ENCODE measurements around the gene SRXN1.

The SRXN1 gene

GRCh38 chr20:635028-635892 is 17.7 kb downstream of the SRXN1 start:
- H3K4me3 Mint-ChIP-seq, result no peak overlapping the region
- H3K9me3 Mint-ChIP-seq, result no peaks in the 10 kb centered on the region
- H3K27me3 Mint-ChIP-seq, result peaks cover 2% of the 10 kb centered on the region
- no peaks in the 10 kb centered on the region for H3K36me3 Mint-ChIP-seq
- no peaks in the 10 kb centered on the region for H3K4me1 Mint-ChIP-seq
- H3K27ac Mint-ChIP-seq, result no peak overlapping the region

- H3K27ac Mint-ChIP-seq, result no peak overlapping the region
- H3K4me3 Mint-ChIP-seq, result no peak overlapping the region
These were observed 18.7 kb downstream of the SRXN1 start for GRCh38 chr20:634148-634925.

GRCh38 chr20:631101-631500 is 21.9 kb downstream of the SRXN1 start:
- H3K27ac Mint-ChIP-seq, result no peak overlapping the region
- no peak overlapping the region for H3K4me3 Mint-ChIP-seq
- H3K27me3 Mint-ChIP-seq, result peaks cover 5% of the 10 kb centered on the region
- H3K9me3 Mint-ChIP-seq, result no peaks in the 10 kb centered on the region
- no peaks in the 10 kb centered on the region for H3K4me1 Mint-ChIP-seq
- no peaks in the 10 kb centered on the region for H3K36me3 Mint-ChIP-seq

More at GRCh38 chr20:634148-634925, 18.7 kb downstream of the SRXN1 start:
- Mint-ChIP-seq H3K27me3 (peaks cover 5% of the 10 kb centered on the region), H3K9me3 (no peaks in the 10 kb centered on the region), H3K4me1 (no peaks in the 10 kb centered on the region), H3K36me3 (no peaks in the 10 kb centered on the region)

- Mint-ChIP-seq H3K36me3 (peaks cover 2% of the 10 kb centered on the region), H3K9me3 (peaks cover 8% of the 10 kb centered on the region), H3K27ac (no peak overlapping the region), H3K27me3 (peaks cover 12% of the 10 kb centered on the region), H3K4me1 (no peaks in the 10 kb centered on the region), H3K4me3 (no peak overlapping the region)
These were observed 26.4 kb downstream of the SRXN1 start for GRCh38 chr20:626579-626978.

GRCh38 chr20:625360-625932 is 27.6 kb downstream of the SRXN1 start:
- peaks cover 2% of the 10 kb centered on the region for H3K36me3 Mint-ChIP-seq
- H3K27me3 Mint-ChIP-seq, result peaks cover 15% of the 10 kb centered on the region
- H3K9me3 Mint-ChIP-seq, result peaks cover 8% of the 10 kb centered on the region

GRCh38 chr20:623704-624103 is 29.3 kb downstream of the SRXN1 start:
- peaks cover 16% of the 10 kb centered on the region for H3K27me3 Mint-ChIP-seq
- no peak overlapping the region for H3K27ac Mint-ChIP-seq

More at GRCh38 chr20:625360-625932, 27.6 kb downstream of the SRXN1 start:
- Mint-ChIP-seq H3K27ac (no peak overlapping the region), H3K4me1 (no peaks in the 10 kb centered on the region), H3K4me3 (no peak overlapping the region)

GRCh38 chr20:623021-623420 is 30.0 kb downstream of the SRXN1 start:
- H3K36me3 Mint-ChIP-seq, result peaks cover 3% of the 10 kb centered on the region
- no peak overlapping the region for H3K4me3 Mint-ChIP-seq
- no peak overlapping the region for H3K27ac Mint-ChIP-seq
- H3K27me3 Mint-ChIP-seq, result peaks cover 17% of the 10 kb centered on the region
- H3K4me1 Mint-ChIP-seq, result no peaks in the 10 kb centered on the region
- H3K9me3 Mint-ChIP-seq, result peaks cover 10% of the 10 kb centered on the region

More at GRCh38 chr20:623704-624103, 29.3 kb downstream of the SRXN1 start:
- Mint-ChIP-seq H3K4me1 (no peaks in the 10 kb centered on the region), H3K36me3 (peaks cover 2% of the 10 kb centered on the region), H3K4me3 (no peak overlapping the region), H3K9me3 (peaks cover 8% of the 10 kb centered on the region)

- peaks cover 5% of the 10 kb centered on the region for H3K36me3 Mint-ChIP-seq
- peaks cover 13% of the 10 kb centered on the region for H3K9me3 Mint-ChIP-seq
- H3K27ac Mint-ChIP-seq, result no peak overlapping the region
- H3K4me1 Mint-ChIP-seq, result no peaks in the 10 kb centered on the region
- peaks cover 22% of the 10 kb centered on the region for H3K27me3 Mint-ChIP-seq
- H3K4me3 Mint-ChIP-seq, result no peak overlapping the region
These were observed 30.8 kb downstream of the SRXN1 start for GRCh38 chr20:622161-622560.

- H3K4me1 Mint-ChIP-seq, result no peaks in the 10 kb centered on the region
- H3K36me3 Mint-ChIP-seq, result peaks cover 5% of the 10 kb centered on the region
- H3K27me3 Mint-ChIP-seq, result peaks cover 22% of the 10 kb centered on the region
- H3K9me3 Mint-ChIP-seq, result peaks cover 13% of the 10 kb centered on the region
- H3K27ac Mint-ChIP-seq, result no peak overlapping the region
- H3K4me3 Mint-ChIP-seq, result no peak overlapping the region
These were observed 31.8 kb downstream of the SRXN1 start for GRCh38 chr20:621125-621756.

GRCh38 chr20:620246-620645 is 32.8 kb downstream of the SRXN1 start:
- H3K27ac Mint-ChIP-seq, result no peak overlapping the region
- H3K36me3 Mint-ChIP-seq, result peaks cover 5% of the 10 kb centered on the region
- H3K27me3 Mint-ChIP-seq, result peaks cover 24% of the 10 kb centered on the region
- no peak overlapping the region for H3K4me3 Mint-ChIP-seq
- no peaks in the 10 kb centered on the region for H3K4me1 Mint-ChIP-seq
- peaks cover 12% of the 10 kb centered on the region for H3K9me3 Mint-ChIP-seq

- Mint-ChIP-seq H3K4me1 (no peaks in the 10 kb centered on the region), H3K36me3 (peaks cover 4% of the 10 kb centered on the region), H3K27me3 (peaks cover 24% of the 10 kb centered on the region), H3K27ac (no peak overlapping the region), H3K9me3 (peaks cover 6% of the 10 kb centered on the region), H3K4me3 (no peak overlapping the region)
These were observed 34.0 kb downstream of the SRXN1 start for GRCh38 chr20:618980-619379.

- Mint-ChIP-seq H3K27ac (no peak overlapping the region), H3K9me3 (peaks cover 6% of the 10 kb centered on the region), H3K4me1 (no peaks in the 10 kb centered on the region), H3K27me3 (peaks cover 24% of the 10 kb centered on the region), H3K4me3 (no peak overlapping the region), H3K36me3 (peaks cover 4% of the 10 kb centered on the region)
These were observed 34.9 kb downstream of the SRXN1 start for GRCh38 chr20:617934-618690.

- H3K9me3 Mint-ChIP-seq, result peaks cover 6% of the 10 kb centered on the region
- H3K36me3 Mint-ChIP-seq, result peaks cover 4% of the 10 kb centered on the region
- H3K4me3 Mint-ChIP-seq, result no peak overlapping the region
- no peak overlapping the region for H3K27ac Mint-ChIP-seq
- peaks cover 33% of the 10 kb centered on the region for H3K27me3 Mint-ChIP-seq
- H3K4me1 Mint-ChIP-seq, result peaks cover 14% of the 10 kb centered on the region
These were observed 37.5 kb downstream of the SRXN1 start for GRCh38 chr20:615514-615913.

GRCh38 chr20:611843-612185 is 41.2 kb downstream of the SRXN1 start:
- H3K4me1 Mint-ChIP-seq, result peaks cover 14% of the 10 kb centered on the region
- no peak overlapping the region for H3K27ac Mint-ChIP-seq
- H3K9me3 Mint-ChIP-seq, result no peaks in the 10 kb centered on the region
- peaks cover 40% of the 10 kb centered on the region for H3K27me3 Mint-ChIP-seq
- no peak overlapping the region for H3K4me3 Mint-ChIP-seq
- H3K36me3 Mint-ChIP-seq, result no peaks in the 10 kb centered on the region

All from activated naive CD4-positive, alpha-beta T cell treated with anti-CD3 and anti-CD28 coated beads, Interleukin-2, amount 50 U/mL, for 24 hours (primary cell).